HG03139 (cell line): ENCODE results near the gene ETF1.

Experiments
- ATAC-seq: cut with Tn5 transposase; IDR thresholded peaks from one replicate; pipeline ENCODE4 v1.9.1; 2021; ENCODE audit not compliant: unreplicated experiment

ETF1 gene

DNA sequence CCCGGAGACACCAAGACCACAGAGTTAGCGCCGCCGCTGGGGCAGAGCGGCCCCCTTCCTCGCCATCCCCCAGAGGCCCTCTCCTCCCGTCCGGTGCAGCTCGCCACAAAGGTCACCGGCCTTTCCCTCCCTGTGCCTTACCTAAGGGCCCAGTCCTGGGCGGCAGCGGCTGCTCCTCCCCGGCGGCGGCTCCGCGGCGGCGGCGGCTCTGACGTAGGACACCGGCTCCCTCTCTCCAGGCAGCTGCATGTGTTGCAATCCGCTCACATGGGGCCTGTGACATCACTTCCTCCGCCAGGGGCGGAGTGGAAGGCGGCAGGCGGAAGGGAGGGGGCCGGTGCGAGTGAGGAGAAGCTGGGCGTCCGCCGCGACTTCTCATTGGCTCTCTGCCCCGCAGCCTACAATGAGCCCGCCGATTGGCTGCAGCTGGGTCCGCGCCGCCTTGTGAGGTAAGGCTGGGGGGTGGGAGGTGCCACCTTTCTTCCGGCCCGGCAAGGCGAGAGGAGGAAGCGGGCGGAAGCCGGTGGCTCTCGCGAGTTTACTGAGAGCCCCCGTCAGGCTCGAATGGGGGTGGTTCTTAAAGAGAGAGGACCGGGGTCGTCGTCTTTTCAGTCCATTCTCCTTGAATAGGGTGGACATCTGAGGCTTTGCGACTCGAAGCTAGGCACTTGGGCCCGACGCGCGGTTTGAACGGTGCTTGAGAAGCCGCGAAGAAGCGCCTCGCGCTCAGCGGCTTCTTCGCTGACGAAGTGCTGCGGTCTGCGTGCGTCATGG lies at the start of gene ETF1:
ETF1 (minus strand) TSS at position 281 of the 774 bp plus-strand sequence. CDS start 318 bp downstream, outside the sequence.
- peak; percentile 92 for ATAC-seq

DNA sequence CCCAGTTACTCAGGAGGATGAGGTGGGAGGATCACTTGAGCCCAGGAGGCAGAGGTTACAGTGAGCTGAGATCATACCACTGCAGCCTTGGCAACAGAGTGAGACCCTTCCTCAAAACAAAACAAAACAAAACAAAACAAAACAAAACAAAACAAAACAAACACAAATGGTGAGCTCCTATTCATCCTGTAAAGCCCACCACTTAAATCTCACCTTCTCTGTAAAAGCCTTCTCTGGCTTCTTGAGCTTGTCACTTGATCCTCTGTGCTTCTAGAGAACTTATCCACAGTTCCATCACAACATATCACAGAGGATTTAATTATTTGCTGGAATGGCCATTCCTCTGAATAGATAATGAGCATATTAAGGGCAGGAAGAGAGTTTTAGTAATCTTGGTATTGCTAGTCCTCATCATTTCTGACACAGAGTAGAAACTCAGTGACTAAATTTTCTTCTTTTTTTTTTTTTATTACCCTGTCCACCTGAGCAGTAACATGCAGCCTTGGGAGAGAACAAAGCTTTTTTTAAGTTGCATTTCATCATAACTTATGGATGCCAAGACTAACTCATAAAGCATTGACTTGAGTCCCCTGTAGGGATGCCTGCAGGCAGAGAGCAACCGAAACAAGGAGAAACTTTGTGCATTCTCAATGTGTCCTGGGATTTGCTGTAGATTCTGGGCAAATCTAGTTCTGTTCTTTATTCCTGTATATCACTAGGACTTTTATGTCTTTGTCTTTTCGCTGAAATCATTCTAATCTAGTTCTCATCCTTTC lies 45.2 kb upstream of the ETF1 start:
- ATAC-seq: no peak

DNA sequence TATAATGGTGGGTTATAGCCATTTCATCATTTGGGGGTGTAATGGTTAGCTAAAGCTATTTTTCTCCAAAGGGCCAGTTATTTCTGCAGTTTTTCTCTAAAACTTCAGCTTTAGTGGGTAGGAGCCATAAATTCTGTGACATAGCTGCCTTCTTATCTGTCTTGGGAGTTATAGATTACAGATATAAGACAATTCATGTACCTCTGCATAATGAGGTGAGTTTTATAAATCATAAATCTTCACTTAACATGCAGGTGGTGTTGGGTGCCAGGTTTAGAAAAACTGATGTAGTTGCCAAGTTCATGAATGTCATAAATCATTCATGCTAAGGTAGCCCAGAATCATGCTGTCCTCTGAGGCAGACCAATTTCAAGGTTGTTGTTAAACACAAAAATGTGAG lies 42.1 kb upstream of the ETF1 start:
- ATAC-seq: no peak

DNA sequence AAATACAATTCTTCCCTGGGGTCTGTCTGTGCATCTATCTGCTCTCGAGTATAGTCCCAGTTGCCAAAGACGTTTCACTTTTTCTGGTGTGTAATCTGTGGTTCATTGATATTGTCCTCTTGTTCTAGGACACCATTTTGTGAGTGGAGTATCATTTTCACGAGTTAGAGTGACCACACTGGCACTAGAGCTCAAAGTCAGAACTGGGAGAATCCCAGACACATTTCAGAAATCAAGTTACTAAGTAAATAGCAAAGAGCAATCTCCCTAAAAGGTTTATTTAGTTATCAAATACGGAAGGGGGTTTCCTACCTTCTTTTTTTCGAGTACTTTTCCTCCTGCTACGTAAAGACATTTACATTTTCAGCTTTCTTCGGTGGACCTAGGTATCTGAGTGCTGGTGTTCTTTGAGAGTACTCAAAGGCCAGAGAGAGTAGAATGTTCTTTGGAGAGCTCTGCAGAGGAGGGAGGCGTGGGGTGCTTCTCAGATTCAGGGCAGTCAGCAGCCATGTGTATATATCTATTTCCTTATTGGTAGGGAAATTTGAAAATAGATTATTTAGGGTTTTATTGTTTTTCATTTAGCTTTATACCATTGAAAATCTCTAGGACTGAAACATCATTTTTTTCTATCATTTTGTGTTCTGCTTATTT lies 41.1 kb upstream of the ETF1 start:
- no peak for ATAC-seq

DNA sequence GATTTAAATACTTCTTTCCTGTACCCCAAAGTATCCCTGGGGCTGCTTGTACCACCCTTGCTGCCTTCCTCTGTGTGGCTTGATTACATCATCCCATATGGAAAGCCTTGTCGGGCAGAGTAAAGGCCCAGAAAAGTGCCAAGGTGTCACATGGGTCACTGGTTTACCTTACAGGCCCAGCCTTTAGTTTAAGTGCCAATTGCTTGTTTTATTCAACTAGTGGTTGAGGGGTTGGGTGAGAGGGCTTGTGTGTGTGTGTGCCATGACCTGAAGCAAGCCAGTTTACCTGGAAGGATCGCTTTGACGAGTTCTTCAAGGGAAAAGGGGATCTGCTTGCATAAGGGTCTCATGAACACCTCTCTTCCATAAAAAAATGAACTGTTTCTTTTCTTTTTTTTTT lies 39.9 kb upstream of the ETF1 start:
- ATAC-seq: no peak

DNA sequence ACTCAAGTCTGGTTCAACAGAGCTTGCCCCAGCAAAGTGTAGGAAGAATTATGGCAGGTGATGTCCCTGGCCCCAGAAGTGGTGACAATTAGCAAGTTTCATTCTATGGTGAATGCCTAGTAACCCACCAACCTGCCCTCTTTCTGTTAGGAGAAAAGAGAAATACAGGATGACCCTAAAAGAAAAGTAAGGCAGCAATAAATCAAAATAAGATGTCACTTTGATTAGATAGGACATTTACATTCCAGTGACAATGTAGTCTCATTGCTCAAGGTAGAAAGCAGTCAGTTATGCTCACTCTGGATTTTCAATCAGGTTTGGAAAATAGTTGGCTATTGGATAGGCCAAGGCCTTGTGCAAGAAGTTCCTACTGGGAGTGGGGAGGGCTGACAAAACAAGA lies 37.7 kb upstream of the ETF1 start:
- no peak for ATAC-seq

DNA sequence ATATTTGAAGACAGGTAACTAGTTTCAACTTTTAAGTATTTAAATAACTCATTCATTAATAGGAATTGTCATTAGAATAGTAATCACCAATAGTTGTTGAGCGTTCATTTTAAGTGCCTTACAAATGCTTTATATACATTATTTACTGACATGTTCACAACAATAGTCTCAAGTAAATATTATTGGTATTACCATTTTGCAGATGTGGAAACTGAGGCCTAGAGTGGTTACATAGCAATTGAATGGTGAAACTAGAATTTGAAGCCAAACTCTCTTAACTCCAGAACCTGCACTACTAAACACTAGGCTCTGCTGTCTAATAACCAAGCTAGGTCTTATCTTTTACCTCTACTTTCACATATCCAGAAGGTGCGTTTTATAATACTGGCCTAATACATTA lies 37.0 kb upstream of the ETF1 start:
- ATAC-seq: no peak

DNA sequence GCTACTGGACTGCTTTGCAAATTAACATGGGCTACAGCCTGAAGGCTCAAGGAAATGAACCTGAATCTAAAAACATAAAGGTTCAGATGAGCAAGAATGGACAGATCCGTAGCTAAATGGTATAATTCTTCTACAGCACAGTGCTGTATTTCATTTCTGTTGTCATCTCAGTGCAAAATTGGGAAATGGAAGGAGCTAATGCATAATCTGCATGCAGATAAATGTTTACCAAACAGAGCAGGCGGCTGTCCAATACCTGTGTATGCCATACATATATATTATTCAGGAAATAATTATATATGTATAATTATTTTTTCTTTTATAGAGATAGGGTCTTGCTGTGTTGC lies 36.5 kb upstream of the ETF1 start:
- no peak for ATAC-seq

DNA sequence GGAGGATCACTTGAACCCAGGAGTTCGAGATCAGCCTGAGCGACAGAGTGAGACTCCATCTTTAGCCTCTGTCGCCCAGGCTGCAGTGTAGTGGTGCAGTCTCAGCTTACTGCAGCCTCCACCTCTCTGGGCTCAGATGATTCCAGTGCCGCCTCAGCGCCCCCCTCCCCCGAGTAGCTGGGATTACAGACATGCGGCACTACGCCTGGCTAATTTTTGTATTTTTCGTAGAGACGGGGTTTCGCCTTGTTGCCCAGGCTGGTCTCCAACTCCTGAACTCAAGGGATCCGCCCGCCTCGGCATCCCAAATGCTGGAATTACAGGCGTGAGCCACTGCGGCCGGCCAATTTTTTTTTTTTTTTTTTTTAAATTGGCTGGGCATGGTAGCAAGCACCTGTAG lies 34.4 kb upstream of the ETF1 start:
- ATAC-seq: no peak

DNA sequence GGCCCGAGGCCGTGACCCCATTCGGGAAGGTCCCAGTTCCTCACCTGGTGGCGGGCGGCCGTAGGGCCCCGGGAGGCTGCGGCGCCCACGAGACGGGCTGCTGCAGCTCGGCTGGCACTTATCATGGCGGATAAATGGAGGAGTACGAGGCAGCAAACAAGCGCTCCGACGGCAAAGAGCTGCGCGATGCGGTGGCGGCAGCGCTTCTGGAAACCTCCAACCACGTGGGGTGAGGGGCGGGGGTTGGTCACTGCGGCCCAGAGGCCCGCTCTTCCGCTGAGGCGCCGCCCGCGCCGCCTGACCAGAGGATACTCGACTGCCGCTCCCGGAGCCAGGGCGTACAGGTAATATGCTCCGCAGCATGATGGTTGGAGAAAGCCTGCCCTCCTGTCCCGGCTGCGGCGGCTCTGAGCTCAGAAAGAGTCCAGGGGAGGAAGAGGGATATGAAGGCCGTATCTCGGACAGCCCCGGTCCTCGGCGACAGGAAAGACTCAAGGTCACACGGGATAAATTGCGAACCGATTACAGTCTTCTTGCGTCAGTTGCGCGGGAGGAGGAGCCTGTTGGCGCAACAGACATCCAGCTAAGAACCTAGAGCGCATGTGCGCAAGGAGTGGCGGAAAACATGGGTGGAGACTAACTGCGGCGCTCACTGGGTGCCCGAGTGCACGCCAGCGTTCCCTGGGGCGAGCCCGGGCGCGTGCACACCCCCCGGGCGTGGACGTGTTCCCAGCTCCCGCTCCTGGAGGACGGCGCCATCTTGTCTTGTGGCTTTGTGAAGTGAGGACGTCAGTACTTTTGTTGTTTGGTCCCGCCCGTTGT lies 32.4 kb upstream of the ETF1 start, which contains the start of gene HSPA9:
HSPA9 (minus strand) TSS at position 208 of the 822 bp plus-strand sequence; CDS start at position 125, 83 bp downstream.
- peak; percentile 75 for ATAC-seq

DNA sequence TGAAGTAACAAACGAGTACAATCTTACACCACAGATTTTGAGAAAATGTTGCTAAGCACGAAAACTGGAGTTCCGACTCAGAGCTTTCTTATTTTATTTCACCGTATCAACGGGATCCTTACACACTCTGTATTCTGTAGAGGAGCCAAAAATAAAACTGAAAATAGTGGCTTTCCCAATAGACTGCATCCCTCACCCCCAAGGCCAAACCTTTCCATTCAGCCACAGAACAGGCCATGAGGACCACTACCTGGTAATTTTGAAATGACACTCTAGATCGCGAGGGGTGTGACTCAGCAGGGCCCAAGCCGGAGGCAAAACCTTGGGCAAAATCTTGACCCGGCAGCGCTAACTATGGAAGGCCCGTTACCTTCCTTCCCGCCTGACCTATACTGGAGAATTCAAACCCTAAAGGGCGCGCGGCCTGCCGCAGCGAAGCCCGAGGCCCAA lies 31.7 kb upstream of the ETF1 start:
- ATAC-seq: no peak

DNA sequence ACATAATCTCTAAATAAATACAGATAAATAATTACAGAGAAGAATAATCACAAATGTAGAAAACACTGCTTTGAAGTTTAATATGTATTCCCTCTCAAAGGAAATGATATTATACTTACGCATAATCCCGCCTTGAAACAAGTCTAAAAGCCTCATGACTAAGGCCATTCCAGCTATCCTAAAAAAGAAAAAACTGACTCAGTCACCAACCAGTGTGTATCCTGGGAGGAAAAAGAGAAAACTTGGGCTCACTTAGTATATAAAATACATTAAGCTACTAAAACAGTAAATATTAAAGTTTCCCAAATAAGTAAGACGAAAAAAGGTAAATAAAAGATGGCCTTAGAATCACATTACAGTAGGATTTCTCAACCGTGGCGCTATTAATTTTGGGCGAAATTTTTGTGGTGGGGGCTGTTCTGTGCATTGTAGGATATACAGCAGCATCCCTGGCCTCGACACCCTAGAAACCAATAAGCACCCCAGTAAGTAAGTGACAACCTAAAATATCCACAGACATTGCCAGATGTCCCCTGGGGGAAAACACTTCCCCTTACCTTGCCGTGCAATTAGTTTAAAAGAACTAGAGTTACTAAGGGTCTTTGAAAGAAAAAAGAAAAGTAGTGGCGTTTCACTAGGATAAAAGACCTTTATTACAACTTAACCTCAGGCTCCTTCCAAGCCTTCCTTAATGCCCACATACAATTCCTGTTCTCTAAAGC lies 31.1 kb upstream of the ETF1 start:
- no peak for ATAC-seq

DNA sequence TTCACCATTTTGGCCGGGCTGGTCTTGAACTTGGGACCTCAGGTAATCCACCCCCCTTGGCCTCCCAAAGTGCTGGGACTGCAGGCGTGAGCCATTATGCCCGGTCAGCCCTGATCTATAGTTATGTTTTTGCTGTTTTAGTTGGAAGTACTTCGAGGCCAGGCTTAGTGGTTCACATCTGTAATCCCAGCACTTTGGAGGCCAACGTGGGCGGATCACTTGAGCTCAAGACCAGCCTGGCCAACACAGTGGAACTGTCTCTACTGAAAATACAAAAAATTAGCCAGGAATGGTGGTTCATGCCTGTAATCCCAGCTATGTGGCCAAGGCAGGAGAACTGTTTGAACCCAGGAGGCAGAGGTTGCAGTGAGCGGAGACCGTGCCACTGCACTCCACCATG lies 30.2 kb upstream of the ETF1 start:
- no peak for ATAC-seq

DNA sequence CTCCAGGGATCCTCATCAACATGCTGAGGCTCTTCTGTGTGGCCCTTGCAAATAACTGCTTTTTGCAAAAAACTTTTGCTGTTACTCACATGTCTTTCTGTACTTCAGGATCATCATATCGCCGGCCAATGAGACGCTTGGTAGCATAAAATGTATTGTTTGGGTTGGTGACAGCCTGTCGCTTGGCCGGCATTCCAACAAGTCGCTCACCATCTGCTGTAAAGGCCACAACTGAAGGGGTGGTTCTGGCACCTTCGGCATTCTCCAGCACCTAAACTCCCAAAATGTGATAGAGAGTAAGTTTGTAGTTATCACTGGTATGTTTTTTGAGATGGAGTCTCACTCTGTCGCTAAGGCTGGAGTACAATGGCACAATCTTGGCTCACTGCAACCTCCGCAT lies 27.8 kb upstream of the ETF1 start:
- no peak for ATAC-seq

DNA sequence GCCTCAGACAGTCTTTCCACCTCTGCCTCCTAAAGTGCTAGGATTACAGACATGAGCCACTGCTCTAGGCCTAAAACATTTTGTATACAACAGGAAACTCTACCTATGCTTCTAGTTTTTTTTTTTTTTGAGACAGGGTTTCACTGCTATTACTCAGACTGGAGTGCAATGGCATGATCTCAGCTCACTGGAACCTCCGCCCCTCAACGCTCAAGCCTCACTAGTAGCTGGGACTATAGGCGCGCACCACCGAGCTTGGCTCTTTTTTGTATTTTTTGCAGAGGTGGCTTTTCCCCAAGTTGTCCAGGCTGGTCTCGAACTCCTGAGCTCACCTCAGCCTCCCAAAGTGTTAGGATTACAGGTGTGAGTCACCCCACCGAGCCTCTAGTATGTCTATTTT lies 26.7 kb upstream of the ETF1 start:
- no peak for ATAC-seq

DNA sequence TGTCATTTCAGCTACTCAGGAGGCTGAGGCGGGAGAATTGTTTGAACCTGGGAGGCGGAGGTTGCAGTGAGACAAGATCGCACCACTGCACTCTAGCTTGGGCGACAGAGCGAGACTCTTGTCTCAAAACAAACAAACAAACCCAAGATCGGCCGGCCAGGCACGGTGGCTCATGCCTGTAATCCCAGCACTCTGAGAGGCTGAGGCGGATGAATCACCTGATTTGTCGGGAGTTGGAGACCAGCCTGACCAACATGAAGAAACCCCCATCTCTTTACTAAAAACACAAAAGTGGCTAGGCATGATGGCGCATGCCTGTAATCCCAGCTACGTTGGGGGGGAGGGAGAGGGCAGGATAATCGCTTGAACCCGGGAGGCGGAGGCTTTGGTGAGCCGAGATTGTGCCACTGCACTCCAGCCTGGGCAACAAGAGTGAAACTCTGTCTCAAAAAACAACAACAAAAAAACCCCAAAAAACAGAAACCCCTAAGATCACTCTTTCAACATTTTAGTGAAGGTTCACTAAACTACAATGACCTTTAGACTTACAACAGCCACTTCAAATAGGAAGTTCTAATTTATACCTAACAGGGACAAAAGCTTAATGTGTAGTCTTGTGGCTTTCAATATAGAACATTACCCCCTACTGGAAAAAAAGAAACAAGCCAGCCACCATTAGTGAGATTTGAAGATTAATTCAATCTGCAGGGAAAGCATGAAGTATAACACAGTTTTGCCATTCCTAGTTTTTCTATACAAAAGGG lies 25.2 kb upstream of the ETF1 start:
- ATAC-seq: no peak

DNA sequence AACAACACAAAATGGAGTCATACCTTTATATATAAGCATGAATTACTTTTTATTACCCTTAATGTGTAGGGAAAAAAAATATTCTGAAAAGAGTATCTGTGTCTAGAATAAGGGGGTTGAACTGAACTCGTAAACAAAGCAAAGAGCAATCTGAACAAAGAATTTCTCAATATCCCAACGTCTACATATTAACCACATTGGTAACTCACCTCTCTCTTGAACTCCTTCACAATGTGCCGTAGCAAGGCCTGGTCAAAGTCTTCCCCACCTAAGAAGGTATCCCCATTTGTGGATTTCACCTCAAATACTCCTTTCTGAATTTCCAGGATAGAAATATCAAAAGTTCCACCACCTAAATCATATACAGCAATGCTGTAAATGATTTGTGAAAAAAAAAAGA lies 23.8 kb upstream of the ETF1 start:
- no peak for ATAC-seq

DNA sequence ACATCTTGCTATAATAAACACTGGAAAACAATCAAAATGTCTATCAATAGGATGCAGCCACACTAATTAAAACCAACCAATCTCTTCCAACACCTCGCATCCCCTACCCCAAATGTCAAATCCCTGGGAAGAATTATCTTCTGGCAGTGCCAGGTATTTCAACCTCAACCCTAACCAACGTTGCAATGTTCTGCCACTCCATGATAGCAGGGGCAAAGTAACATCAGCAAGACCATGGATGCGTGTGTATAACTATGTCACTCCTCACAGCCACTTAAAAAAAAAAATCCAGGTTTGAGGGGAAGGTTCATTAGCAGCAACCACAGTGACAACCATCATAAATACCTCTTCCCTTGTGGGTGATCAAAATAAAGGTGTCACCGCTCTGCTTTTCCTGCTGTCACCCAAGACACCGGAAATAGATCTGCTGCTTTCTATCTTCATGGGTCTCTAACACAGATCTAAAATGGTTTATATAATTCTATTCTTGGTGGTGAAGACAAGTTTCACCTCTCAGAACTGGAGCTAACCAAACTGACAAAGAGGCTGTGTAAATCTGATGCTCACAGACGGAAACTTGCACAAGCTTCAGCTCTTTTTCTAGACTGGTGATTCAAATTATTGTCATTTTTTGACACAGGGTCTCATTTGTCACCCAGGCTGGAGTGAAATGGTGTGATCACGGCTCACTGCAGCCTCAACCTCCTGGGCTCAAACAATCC lies 22.2 kb upstream of the ETF1 start:
- no peak for ATAC-seq

DNA sequence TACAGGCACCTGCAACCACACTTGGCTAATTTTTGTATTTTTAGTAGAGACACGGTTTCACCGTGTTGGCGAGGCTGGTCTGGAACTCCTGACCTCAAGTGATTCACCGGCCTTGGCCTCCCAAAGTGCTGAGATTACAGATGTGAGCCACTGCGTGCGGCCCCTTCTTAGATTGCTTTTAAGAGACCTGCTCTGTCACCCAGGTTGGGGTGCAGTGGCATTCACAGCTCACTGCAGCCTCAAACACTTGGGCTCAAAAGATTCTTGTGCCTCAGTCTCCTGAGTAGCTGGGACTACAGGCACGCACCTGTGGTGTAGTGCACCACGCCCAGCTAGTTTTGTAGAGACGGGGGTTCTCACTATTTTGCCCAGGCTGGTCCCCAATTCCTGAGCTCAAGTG lies 21.2 kb upstream of the ETF1 start:
- no peak for ATAC-seq
